Activated CD8-positive, alpha-beta memory T cell treated with anti-CD3 and anti-CD28 coated beads, Interleukin-2, amount 50 U/mL, for 4 hours (primary cell): ENCODE data around the gene CFD.
A peak's percentile ranks its signal among the peaks of the same experiment; 100 is the strongest.

ENCODE experiments used
- DNase-seq: peaks from one replicate; pipeline ENCODE4 v3.0.0-alpha.2; 2020

Gene CFD

GRCh38 chr19:912181-913079, 53.0 kb downstream of the CFD start:
- DNase-seq = peak; percentile 54
